Activated CD8-positive, alpha-beta memory T cell treated with anti-CD3 and anti-CD28 coated beads, Interleukin-2, amount 50 U/mL, for 24 hours (primary cell): ENCODE measurements around the gene MTOR.

Source experiments
- DNase-seq: peaks from one replicate; pipeline ENCODE4 v3.0.0-alpha.2; 2020; ENCODE audit errors: extremely low read depth

MTOR gene

GRCh38 chr1:11151114-11151513 is 111.2 kb downstream of the MTOR start:
- DNase-seq: no peak

GRCh38 chr1:11150326-11150725 is 112.0 kb downstream of the MTOR start:
- no peak for DNase-seq

GRCh38 chr1:11147197-11147770 is 115.1 kb downstream of the MTOR start:
- DNase-seq: no peak

- no peak for DNase-seq
These were observed 116.6 kb downstream of the MTOR start for GRCh38 chr1:11145741-11146140.

GRCh38 chr1:11144570-11145256 is 117.6 kb downstream of the MTOR start:
- no peak for DNase-seq

- DNase-seq: no peak
These were observed 118.4 kb downstream of the MTOR start for GRCh38 chr1:11143907-11144306.

GRCh38 chr1:11143401-11143800 is 119.0 kb downstream of the MTOR start:
- DNase-seq: no peak

- DNase-seq: no peak
These were observed 119.5 kb downstream of the MTOR start for GRCh38 chr1:11142618-11143391.

GRCh38 chr1:11138952-11139351 is 123.4 kb downstream of the MTOR start:
- DNase-seq: no peak

GRCh38 chr1:11138029-11138428 is 124.3 kb downstream of the MTOR start:
- DNase-seq: no peak

- DNase-seq: no peak
These were observed 127.5 kb downstream of the MTOR start for GRCh38 chr1:11134898-11135266.

GRCh38 chr1:11134251-11134897 is 128.0 kb downstream of the MTOR start:
- DNase-seq: no peak

GRCh38 chr1:11132563-11133293 is 129.6 kb downstream of the MTOR start:
- DNase-seq: no peak

- DNase-seq: no peak
These were observed 130.5 kb downstream of the MTOR start for GRCh38 chr1:11131816-11132215.

- DNase-seq: no peak
These were observed 131.9 kb downstream of the MTOR start for GRCh38 chr1:11130406-11130805.

- DNase-seq: no peak
These were observed 132.5 kb downstream of the MTOR start for GRCh38 chr1:11129649-11130390.

GRCh38 chr1:11126569-11126968 is 135.8 kb downstream of the MTOR start:
- no peak for DNase-seq

- DNase-seq: no peak
These were observed 136.4 kb downstream of the MTOR start for GRCh38 chr1:11125931-11126330.

GRCh38 chr1:11124965-11125364 is 137.4 kb downstream of the MTOR start:
- DNase-seq: no peak

GRCh38 chr1:11116318-11116717 is 146.0 kb downstream of the MTOR start:
- DNase-seq: no peak

GRCh38 chr1:11114966-11115365 is 147.4 kb downstream of the MTOR start:
- DNase-seq: no peak
